Suprapubic skin (tissue), 4 donors: Measurements from ENCODE around the gene MAD2L1BP. TPM values are rescaled to one million over a fixed set of nuclear protein-coding genes. Genes with fewer than 3 reads are reported as not detected.

ENCODE experiments used
- DNase-seq, 2 donors: peaks; one replicate each; pipeline ENCODE4 v3.0.0-alpha.2; 2019; ENCODE audit warnings: low spot score in 2 of 2
- H3K27ac ChIP-seq: fragments of 200-600 bp; sonication (generic); one replicate; pipeline ENCODE4 v1.5.1; 2019
- H3K27me3 ChIP-seq: fragments of 200-600 bp; sonication (generic); one replicate; pipeline ENCODE4 v1.5.1; 2019
- H3K36me3 ChIP-seq: fragments of 200-600 bp; sonication (generic); one replicate; pipeline ENCODE4 v1.5.1; 2019
- H3K4me1 ChIP-seq: fragments of 200-600 bp; sonication (generic); one replicate; pipeline ENCODE4 v1.5.1; 2019
- H3K4me3 ChIP-seq: fragments of 200-600 bp; sonication (generic); one replicate; pipeline ENCODE4 v1.5.1; 2019; ENCODE audit warnings: mild to moderate bottlenecking
- H3K9me3 ChIP-seq: fragments of 200-600 bp; sonication (generic); one replicate; pipeline ENCODE4 v1.5.1; 2019
- EP300 ChIP-seq: sonication (generic); formaldehyde crosslinking; IDR thresholded peaks from one replicate; pipeline ENCODE4 v1.6.1; 2017; ENCODE audit warnings: antibody characterized with exemption
- POLR2A ChIP-seq, 2 donors: fragments of 450-650 bp; IDR thresholded peaks; one replicate each; pipeline ENCODE4 v1.6.1; 2017; ENCODE audit warnings: antibody characterized with exemption in 2 of 2, mild to moderate bottlenecking in 2 of 2, moderate library complexity in 2 of 2
- POLR2AphosphoS5 ChIP-seq, 3 donors: sonication (generic); formaldehyde crosslinking; IDR thresholded peaks; one replicate each; pipeline ENCODE4 v1.6.1; 2017; ENCODE audit warnings: antibody characterized with exemption in 3 of 3
- WGBS: methylation state at CpG from one replicate; pipeline ENCODE4 v1.1.5; 2018; 5-methylcytosine and 5-hydroxymethylcytosine counted together
- total RNA-seq, 4 donors: library from RNA; depleted of rRNA; stranded (reverse); fragments of >200 nt; gene quantifications; one replicate each; pipeline ENCODE4 v1.1.0, GENCODE V29; 2016
- TF ChIP-seq, protein P1 (sequence below), 2 donors: fragments of 200-600 bp in 1 of 2; fragments of 450-650 bp in 1 of 2; sonication (generic) in 1 of 2; IDR thresholded peaks; one replicate each; pipeline ENCODE4 v1.5.1; 2016 to 2019; ENCODE audit warnings: antibody characterized with exemption in 2 of 2, mild to moderate bottlenecking in 1 of 2, moderate library complexity in 1 of 2

Gene MAD2L1BP
- total RNA-seq, 4 donors from 2014 or later: 35.4 to 63.1 (median 49.7) TPM

DNA sequence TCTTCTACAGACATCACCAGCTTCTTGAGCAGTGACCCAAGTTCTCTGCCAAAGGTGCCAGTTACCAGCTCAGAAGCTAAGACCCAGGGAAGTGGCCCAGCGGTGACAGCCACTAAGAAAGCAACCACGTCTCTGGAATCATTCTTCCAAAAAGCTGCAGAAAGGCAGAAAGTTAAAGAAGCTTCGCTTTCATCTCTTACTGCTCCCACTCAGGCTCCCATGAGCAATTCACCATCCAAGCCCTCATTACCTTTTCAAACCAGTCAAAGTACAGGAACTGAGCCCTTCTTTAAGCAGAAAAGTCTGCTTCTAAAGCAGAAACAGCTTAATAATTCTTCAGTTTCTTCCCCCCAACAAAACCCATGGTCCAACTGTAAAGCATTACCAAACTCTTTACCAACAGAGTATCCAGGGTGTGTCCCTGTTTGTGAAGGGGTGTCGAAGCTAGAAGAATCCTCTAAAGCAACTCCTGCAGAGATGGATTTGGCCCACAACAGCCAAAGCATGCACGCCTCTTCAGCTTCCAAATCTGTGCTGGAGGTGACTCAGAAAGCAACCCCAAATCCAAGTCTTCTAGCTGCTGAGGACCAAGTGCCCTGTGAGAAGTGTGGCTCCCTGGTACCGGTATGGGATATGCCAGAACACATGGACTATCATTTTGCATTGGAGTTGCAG, 21.8 kb upstream of the MAD2L1BP start:
- Histone ChIP-seq H3K9me3 (no peaks in the 10 kb centered on the region), H3K27ac (no peak overlapping the region), H3K4me3 (no peak overlapping the region), H3K27me3 (no peaks in the 10 kb centered on the region), H3K36me3 (peaks cover 62% of the 10 kb centered on the region), H3K4me1 (no peaks in the 10 kb centered on the region)
- no peak for DNase-seq
- 92% methylated on average over 6 of the region's 6 CpGs for WGBS
- TF ChIP-seq, protein P1, sequence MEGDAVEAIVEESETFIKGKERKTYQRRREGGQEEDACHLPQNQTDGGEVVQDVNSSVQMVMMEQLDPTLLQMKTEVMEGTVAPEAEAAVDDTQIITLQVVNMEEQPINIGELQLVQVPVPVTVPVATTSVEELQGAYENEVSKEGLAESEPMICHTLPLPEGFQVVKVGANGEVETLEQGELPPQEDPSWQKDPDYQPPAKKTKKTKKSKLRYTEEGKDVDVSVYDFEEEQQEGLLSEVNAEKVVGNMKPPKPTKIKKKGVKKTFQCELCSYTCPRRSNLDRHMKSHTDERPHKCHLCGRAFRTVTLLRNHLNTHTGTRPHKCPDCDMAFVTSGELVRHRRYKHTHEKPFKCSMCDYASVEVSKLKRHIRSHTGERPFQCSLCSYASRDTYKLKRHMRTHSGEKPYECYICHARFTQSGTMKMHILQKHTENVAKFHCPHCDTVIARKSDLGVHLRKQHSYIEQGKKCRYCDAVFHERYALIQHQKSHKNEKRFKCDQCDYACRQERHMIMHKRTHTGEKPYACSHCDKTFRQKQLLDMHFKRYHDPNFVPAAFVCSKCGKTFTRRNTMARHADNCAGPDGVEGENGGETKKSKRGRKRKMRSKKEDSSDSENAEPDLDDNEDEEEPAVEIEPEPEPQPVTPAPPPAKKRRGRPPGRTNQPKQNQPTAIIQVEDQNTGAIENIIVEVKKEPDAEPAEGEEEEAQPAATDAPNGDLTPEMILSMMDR (IDR thresholded peaks at IDR 0.05): no peak
- TF ChIP-seq POLR2A (IDR thresholded peaks at IDR 0.05): no peak
- TF ChIP-seq POLR2AphosphoS5 (IDR thresholded peaks at IDR 0.05): no peak
- no peak for TF ChIP-seq EP300

DNA sequence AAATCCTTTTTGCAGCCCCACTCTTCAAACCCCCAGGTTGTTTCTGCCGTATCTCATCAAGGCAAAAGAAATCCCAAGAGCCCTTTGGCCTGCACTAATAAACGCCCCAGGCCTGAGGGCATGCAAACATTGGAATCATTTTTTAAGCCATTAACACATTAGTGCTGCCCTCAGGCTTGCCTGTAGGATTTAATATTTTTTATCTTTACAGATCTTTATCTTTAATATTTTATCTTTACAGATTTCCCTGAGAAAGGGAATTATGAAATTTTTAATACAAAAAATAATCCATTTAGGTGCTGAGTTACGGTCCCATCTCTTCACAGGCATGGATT, 21.3 kb upstream of the MAD2L1BP start:
- H3K27me3 ChIP-seq: no peaks in the 10 kb centered on the region
- 56% methylated on average over 3 of the region's 3 CpGs for WGBS
- no peak for DNase-seq
- H3K4me3 ChIP-seq: no peak overlapping the region
- H3K9me3 ChIP-seq: no peaks in the 10 kb centered on the region
- peaks cover 62% of the 10 kb centered on the region for H3K36me3 ChIP-seq
- TF ChIP-seq EP300 (no peak), POLR2AphosphoS5 (IDR thresholded peaks at IDR 0.05) (no peak)
- no peaks in the 10 kb centered on the region for H3K4me1 ChIP-seq
- H3K27ac ChIP-seq: no peak overlapping the region

DNA sequence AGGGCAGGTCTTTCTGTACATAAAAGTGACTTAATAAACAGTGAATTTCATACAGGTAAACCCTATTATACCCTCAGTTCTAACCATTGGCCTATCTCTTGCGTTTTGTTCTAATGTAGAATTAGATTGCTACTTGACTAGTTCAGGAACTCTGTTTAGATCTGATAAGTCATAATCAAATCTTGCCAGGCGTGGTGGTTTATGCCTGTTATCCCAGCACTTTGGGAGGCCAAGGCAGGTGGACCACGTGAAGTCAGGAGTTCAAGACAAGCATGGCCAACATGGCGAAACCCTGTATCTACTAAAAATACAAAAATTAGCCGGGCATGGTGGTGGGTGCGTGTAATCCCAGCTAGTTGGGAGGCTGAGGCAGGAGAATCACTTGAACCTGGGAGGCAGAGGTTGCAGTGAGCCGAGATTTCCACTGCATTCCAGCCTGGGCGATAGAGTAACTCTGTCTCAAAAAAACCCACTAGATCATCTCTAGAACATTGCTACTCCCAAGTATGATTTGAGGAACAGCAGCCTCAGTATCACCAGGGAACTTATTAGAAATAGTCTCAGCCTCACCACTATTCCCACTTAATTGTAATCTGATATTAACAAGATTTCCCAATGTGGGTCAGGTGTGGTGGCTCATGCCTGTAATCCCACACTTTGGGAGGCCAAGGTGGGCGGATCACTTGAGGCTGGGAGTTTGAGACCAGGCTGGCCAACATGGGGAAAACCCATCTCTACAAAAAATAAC, 18.7 kb upstream of the MAD2L1BP start:
- DNase-seq: peak in 1 of 2 donors; percentile 11
- WGBS: 93% methylated on average over 9 of the region's 9 CpGs
- no peaks in the 10 kb centered on the region for H3K9me3 ChIP-seq
- peaks cover 69% of the 10 kb centered on the region for H3K36me3 ChIP-seq
- H3K4me1 ChIP-seq: no peaks in the 10 kb centered on the region
- no peak for TF ChIP-seq EP300
- TF ChIP-seq POLR2A (IDR thresholded peaks at IDR 0.05): no peak
- TF ChIP-seq, protein P1 (IDR thresholded peaks at IDR 0.05): no peak
- no peak for TF ChIP-seq POLR2AphosphoS5 (IDR thresholded peaks at IDR 0.05)
- no peak overlapping the region for H3K4me3 ChIP-seq
- no peak overlapping the region for H3K27ac ChIP-seq
- no peaks in the 10 kb centered on the region for H3K27me3 ChIP-seq

DNA sequence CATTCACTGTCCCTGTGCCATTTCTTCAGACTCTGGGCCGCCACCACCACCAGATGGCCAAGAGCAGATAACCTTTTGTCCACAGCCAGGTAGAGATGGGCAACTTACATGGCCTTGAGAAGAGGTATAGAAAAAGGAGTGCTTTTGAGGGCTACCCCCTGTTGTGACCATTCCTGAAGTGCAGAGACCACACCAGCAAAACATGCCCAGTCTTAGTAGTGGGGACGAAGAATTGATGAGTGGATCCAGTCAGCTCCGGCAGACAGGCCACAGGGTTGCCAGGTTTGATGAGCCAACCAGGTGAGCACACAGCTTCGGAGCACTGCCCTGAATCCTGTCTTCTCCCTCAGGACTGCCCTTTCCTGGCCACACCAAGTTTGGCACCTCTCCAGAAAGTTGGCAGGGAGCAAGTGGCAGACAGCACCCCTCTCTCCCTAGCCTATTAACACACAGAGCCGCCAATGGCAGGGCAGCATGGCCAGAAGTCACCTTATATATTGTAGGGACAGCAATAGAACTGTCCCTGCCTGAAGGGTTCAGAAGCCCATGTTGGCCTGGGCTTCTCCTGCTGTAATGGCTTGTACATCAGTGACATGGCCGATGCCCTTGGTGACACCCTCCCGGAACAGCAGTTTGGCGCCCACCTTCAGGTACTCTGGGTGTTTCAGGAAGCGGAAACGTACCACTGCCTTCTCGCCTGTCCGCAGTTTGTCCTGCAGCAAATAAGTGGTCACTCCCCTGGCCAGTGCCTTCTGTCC, 14.4 kb upstream of the MAD2L1BP start:
- 89% methylated on average over 12 of the region's 12 CpGs for WGBS
- Histone ChIP-seq H3K27me3 (no peaks in the 10 kb centered on the region), H3K36me3 (peaks cover 82% of the 10 kb centered on the region), H3K27ac (no peak overlapping the region), H3K4me1 (no peaks in the 10 kb centered on the region), H3K4me3 (no peak overlapping the region), H3K9me3 (no peaks in the 10 kb centered on the region)
- DNase-seq: peak in 1 of 2 donors; percentile 59
- TF ChIP-seq POLR2A (IDR thresholded peaks at IDR 0.05) (no peak), EP300 (no peak), POLR2AphosphoS5 (IDR thresholded peaks at IDR 0.05) (no peak)
- TF ChIP-seq, protein P1 (IDR thresholded peaks at IDR 0.05): no peak

DNA sequence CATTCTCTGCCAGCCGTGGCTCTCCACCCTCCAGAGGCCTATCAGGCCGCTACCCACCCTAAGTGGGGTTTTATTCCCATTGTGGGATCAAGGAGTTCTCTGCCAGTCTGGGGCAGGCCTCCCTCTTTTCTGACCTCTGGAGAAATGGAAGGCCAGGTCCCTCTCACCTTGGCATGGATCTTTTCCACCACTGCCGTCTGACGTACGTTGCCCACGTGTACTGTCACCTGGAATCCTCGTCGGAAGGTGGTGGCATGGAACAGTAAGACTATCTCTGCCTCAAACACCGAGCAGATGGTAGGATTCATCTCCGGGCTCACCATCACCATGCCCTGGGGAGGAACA, 13.8 kb upstream of the MAD2L1BP start:
- 92% methylated on average over 10 of the region's 10 CpGs for WGBS
- Histone ChIP-seq H3K27me3 (no peaks in the 10 kb centered on the region), H3K9me3 (no peaks in the 10 kb centered on the region), H3K27ac (no peak overlapping the region), H3K36me3 (peaks cover 83% of the 10 kb centered on the region), H3K4me1 (peaks cover 2% of the 10 kb centered on the region), H3K4me3 (no peak overlapping the region)
- TF ChIP-seq, protein P1 (IDR thresholded peaks at IDR 0.05): no peak
- TF ChIP-seq EP300 (no peak), POLR2AphosphoS5 (IDR thresholded peaks at IDR 0.05) (no peak), POLR2A (IDR thresholded peaks at IDR 0.05) (no peak)
- DNase-seq: peak in 1 of 2 donors; percentile 28
